ENCODE data around the gene LMNA.

LMNA gene

GRCh38 chr1:156077430-156077760 lies 37.1 kb upstream of the LMNA start:
- ChIA-PET CTCF (no interaction called here), POLR2A (no interaction called here)
- no peak for TF ChIP-seq TARDBP (IDR thresholded peaks at IDR 0.05)
- TF ChIP-seq FOXA1 (IDR thresholded peaks at IDR 0.05) = no peak
- DNase-seq (ENCODE audit: extremely low spot score) = no peak

DNA sequence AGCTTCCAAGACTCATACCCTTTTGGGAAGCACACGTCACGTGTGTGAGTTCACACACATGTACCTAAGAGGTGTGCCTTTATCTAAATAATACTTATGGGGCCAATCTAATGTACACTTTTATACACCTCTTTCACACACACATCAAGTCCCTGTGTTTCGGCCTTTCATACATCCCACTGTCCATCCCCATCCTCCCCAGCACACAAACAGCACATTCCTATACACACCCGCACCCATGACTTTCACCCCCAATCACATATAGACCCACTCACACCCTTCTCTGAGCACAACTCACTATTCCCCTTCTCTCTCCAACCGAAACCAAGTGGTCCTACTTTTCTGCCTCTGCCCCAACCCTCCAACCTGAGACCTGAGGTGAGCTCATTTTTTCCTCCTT lies 35.8 kb upstream of the LMNA start:
- ChIA-PET POLR2A (interaction anchor here (1.2 kb wide), 1 partner anchor 163 kb away, joined by 3 read pairs; no protein-coding TSS in a partner anchor), CTCF (interaction anchor here (0.6 to 1.5 kb wide), 3 partner anchors 11 to 89 kb away, joined by 3 to 5 read pairs (median 3); no protein-coding TSS in a partner anchor)
- no peak for DNase-seq (ENCODE audit: extremely low spot score)
- TF ChIP-seq SP1 (IDR thresholded peaks at IDR 0.05) = no peak
- TF ChIP-seq L3MBTL2 (conservative IDR thresholded peaks at IDR 0.05) = no peak
- TF ChIP-seq SUZ12 (IDR thresholded peaks at IDR 0.05) = no peak
- no peak for TF ChIP-seq ZNF384 (IDR thresholded peaks at IDR 0.05)
- no peak for TF ChIP-seq ELF4 (IDR thresholded peaks at IDR 0.05)
- no peak for TF ChIP-seq FOXA1 (IDR thresholded peaks at IDR 0.05)
- TF ChIP-seq HDGF (IDR thresholded peaks at IDR 0.05; ENCODE audit: borderline replicate concordance) = no peak
- TF ChIP-seq BHLHE40 (IDR thresholded peaks at IDR 0.05; ENCODE audit: borderline replicate concordance) = no peak
- TF ChIP-seq TARDBP (IDR thresholded peaks at IDR 0.05) = no peak
- TF ChIP-seq CTBP1 (IDR thresholded peaks at IDR 0.05; ENCODE audit: borderline replicate concordance) = no peak
- no peak for TF ChIP-seq ARNT (IDR thresholded peaks at IDR 0.05)
- TF ChIP-seq PKNOX1 (IDR thresholded peaks at IDR 0.05) = no peak
- TF ChIP-seq LEF1 (IDR thresholded peaks at IDR 0.05; ENCODE audit: borderline replicate concordance) = no peak
- TF ChIP-seq FOXK2 (IDR thresholded peaks at IDR 0.05) = no peak
- TF ChIP-seq FOXM1 (IDR thresholded peaks at IDR 0.05; ENCODE audit: borderline replicate concordance) = no peak
- no peak for TF ChIP-seq NFRKB (IDR thresholded peaks at IDR 0.05)

DNA sequence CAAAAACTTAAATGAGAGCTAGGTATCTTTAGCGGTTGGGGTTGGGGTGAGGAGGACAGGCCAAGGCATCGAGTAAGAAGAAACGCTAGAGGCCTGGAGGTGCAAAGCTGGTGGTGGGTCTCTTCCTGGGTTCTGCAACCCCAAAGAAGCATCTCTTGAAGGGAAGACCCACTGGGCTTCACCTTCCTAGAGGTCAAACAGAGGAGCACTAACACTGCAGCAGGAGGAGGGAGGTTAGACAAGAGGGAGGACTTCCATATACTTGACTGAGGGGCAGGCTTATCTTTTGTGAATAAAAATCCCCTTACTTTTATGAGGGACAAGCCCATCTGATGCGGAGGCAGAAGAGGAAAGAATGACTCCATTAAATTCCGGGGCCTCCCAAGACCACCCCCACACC lies 34.7 kb upstream of the LMNA start:
- no peak for DNase-seq (ENCODE audit: extremely low spot score)
- CTCF ChIA-PET = interaction anchor here (0.7 to 1.2 kb wide), 3 partner anchors 13 to 87 kb away, joined by 3 to 4 read pairs (median 3); no protein-coding TSS in a partner anchor
- TF ChIP-seq NFRKB (IDR thresholded peaks at IDR 0.05) = no peak
- POLR2A ChIA-PET = no interaction called here

DNA sequence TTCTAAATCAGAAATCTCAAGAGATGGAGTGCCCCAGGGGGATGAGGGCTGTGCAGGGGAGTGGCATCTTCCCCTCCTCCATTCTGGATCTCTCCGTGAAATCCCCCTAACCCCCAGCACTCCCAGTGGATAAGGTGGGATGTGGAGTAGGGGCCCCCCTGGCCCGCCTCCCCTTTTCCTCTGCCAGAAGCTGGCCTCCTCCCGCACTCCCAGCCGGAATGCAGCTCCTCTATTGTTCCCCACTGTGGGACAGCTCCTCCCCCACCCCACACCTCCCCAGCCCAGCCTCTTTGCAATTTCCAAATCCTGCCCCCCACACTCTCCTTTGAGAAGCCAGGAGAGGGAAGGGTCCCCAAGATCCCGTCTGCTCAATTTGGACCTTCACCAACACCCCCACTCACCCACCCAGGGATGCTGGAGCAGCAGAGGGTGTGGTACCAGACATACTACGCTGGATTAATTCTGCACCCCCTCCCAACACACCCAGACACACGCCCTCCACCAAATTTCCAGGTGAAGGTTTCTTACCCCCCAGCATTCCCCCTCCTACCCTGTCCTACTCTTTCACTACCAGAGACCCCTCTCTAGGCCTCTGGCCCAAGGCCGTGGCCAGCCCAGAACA lies 34.2 kb upstream of the LMNA start:
- TF ChIP-seq BHLHE40 (IDR thresholded peaks at IDR 0.05; ENCODE audit: borderline replicate concordance) = no peak
- TF ChIP-seq FOXA1 (IDR thresholded peaks at IDR 0.05) = no peak
- no peak for TF ChIP-seq L3MBTL2 (conservative IDR thresholded peaks at IDR 0.05)
- no peak for TF ChIP-seq ELF4 (IDR thresholded peaks at IDR 0.05)
- no peak for TF ChIP-seq PKNOX1 (IDR thresholded peaks at IDR 0.05)
- TF ChIP-seq CTBP1 (IDR thresholded peaks at IDR 0.05; ENCODE audit: borderline replicate concordance) = no peak
- TF ChIP-seq LEF1 (IDR thresholded peaks at IDR 0.05; ENCODE audit: borderline replicate concordance) = no peak
- TF ChIP-seq HDGF (IDR thresholded peaks at IDR 0.05; ENCODE audit: borderline replicate concordance) = no peak
- no peak for TF ChIP-seq FOXK2 (IDR thresholded peaks at IDR 0.05)
- no peak for TF ChIP-seq TARDBP (IDR thresholded peaks at IDR 0.05)
- no peak for TF ChIP-seq FOXM1 (IDR thresholded peaks at IDR 0.05; ENCODE audit: borderline replicate concordance)
- TF ChIP-seq ZNF384 (IDR thresholded peaks at IDR 0.05) = no peak
- TF ChIP-seq NFRKB (IDR thresholded peaks at IDR 0.05) = no peak
- no peak for TF ChIP-seq ARNT (IDR thresholded peaks at IDR 0.05)
- TF ChIP-seq SUZ12 (IDR thresholded peaks at IDR 0.05) = no peak
- ChIA-PET CTCF (interaction anchor here (1.1 to 1.2 kb wide), 2 partner anchors 14 to 49 kb away, joined by 3 to 4 read pairs; no protein-coding TSS in a partner anchor), POLR2A (no interaction called here)
- no peak for DNase-seq (ENCODE audit: extremely low spot score)

- ChIA-PET CTCF (interaction anchor here (1.1 to 1.2 kb wide), 2 partner anchors 14 to 49 kb away, joined by 3 to 4 read pairs; no protein-coding TSS in a partner anchor), POLR2A (no interaction called here)
- TF ChIP-seq PKNOX1 (IDR thresholded peaks at IDR 0.05) = no peak
- no peak for DNase-seq (ENCODE audit: extremely low spot score)
These were observed 33.7 kb upstream of the LMNA start for GRCh38 chr1:156080863-156081179.

GRCh38 chr1:156081180-156081916 lies 33.2 kb upstream of the LMNA start:
- no peak for DNase-seq (ENCODE audit: extremely low spot score)
- CTCF ChIA-PET = no interaction called here
- no peak for TF ChIP-seq LEF1 (IDR thresholded peaks at IDR 0.05; ENCODE audit: borderline replicate concordance)
- peak; percentile 61 for TF ChIP-seq L3MBTL2 (conservative IDR thresholded peaks at IDR 0.05)
- POLR2A ChIA-PET = interaction anchor here (1.1 kb wide), 1 partner anchor 132 kb away, joined by 3 read pairs; the partner anchor contains the start of gene PMF1

GRCh38 chr1:156081917-156082308 lies 32.6 kb upstream of the LMNA start:
- DNase-seq (ENCODE audit: extremely low spot score) = no peak
- TF ChIP-seq L3MBTL2 (conservative IDR thresholded peaks at IDR 0.05) (no peak), ELF4 (IDR thresholded peaks at IDR 0.05) (no peak), FOXM1 (IDR thresholded peaks at IDR 0.05; ENCODE audit: borderline replicate concordance) (no peak), FOXK2 (IDR thresholded peaks at IDR 0.05) (no peak), NFRKB (IDR thresholded peaks at IDR 0.05) (no peak), ARNT (IDR thresholded peaks at IDR 0.05) (no peak), BHLHE40 (IDR thresholded peaks at IDR 0.05; ENCODE audit: borderline replicate concordance) (no peak), SUZ12 (IDR thresholded peaks at IDR 0.05) (no peak), TARDBP (IDR thresholded peaks at IDR 0.05) (no peak), LEF1 (IDR thresholded peaks at IDR 0.05; ENCODE audit: borderline replicate concordance) (no peak), CTBP1 (IDR thresholded peaks at IDR 0.05; ENCODE audit: borderline replicate concordance) (no peak), ZNF384 (IDR thresholded peaks at IDR 0.05) (no peak), PKNOX1 (IDR thresholded peaks at IDR 0.05) (no peak), FOXA1 (IDR thresholded peaks at IDR 0.05) (no peak)
- ChIA-PET CTCF (no interaction called here), POLR2A (interaction anchor here (1.0 to 3.6 kb wide), 5 partner anchors 16 to 131 kb away, joined by 3 to 15 read pairs (median 5); partner anchors contain the start of genes ARHGEF2, LAMTOR2, PMF1 and UBQLN4)
